A549 (cell line): ENCODE results near the gene TMEM51. TPM values are rescaled to one million over a fixed set of nuclear protein-coding genes. Genes with fewer than 3 reads are reported as not detected.
A peak's percentile ranks its signal among the peaks of the same experiment; 100 is the strongest.

ENCODE experiments used
- ATAC-seq, 2 experiments: fragments of 200-7000 bp in 1 of 2; fragments of >200 bp in 1 of 2; cut with Nextera tagmentation in 1 of 2; cut with Tn5 transposase in 1 of 2; 3 replicates each; pipeline versions ENCODE4 v1.8.0 to v1.9.1; 2018 to 2020; ENCODE audit warnings: mild to moderate bottlenecking in 1 of 2, moderate library complexity in 1 of 2
- CTCF ChIA-PET: fragments of 300-600 bp; sonication (Branson Sonifier 250); formaldehyde crosslinking; extraction: SDS; loops from one replicate; lab custom pipeline; 2021; ENCODE audit warnings: antibody characterized with exemption, inconsistent platforms; lab: Yijun Ruan, JAX
- POLR2A ChIA-PET: fragments of 350-600 bp; formaldehyde crosslinking; extraction: SDS; loops from one replicate; lab custom pipeline; 2021; ENCODE audit warnings: antibody characterized with exemption, inconsistent platforms; lab: Yijun Ruan, JAX
- DNase-seq, 2 experiments: peaks; one replicate each; pipeline versions ENCODE4 v3.0.0 to v3.0.0-alpha.2; 2011 to 2016; ENCODE audit warnings: low read depth in 1 of 2, low spot score in 1 of 2
- FAIRE-seq: peaks from 2 replicates; lab custom pipeline; 2011; peaks lifted over from hg19 to GRCh38; lab: Jason Lieb, UNC
- H3K27ac ChIP-seq, 2 experiments: fragments of >200 bp; sonication (Bioruptor Twin); formaldehyde crosslinking; 3 replicates each; pipeline ENCODE4 v1.5.1; 2016 to 2017
- H3K4me1 ChIP-seq: fragments of >200 bp; sonication (Bioruptor Twin); formaldehyde crosslinking; 3 replicates; pipeline ENCODE4 v1.6.1; 2016
- H3K4me2 ChIP-seq: fragments of >200 bp; sonication (Bioruptor Twin); formaldehyde crosslinking; 3 replicates; pipeline ENCODE4 v1.6.1; 2016
- H3K4me3 ChIP-seq: fragments of >200 bp; sonication (Bioruptor Twin); formaldehyde crosslinking; 3 replicates; pipeline ENCODE4 v1.5.1; 2016
- H3K9me3 ChIP-seq: fragments of >200 bp; sonication (Bioruptor Twin); formaldehyde crosslinking; 3 replicates; pipeline ENCODE4 v1.6.1; 2016
- CBX2 ChIP-seq: fragments of 200-600 bp; sonication (generic); IDR thresholded peaks from 2 replicates; pipeline ENCODE4 v1.6.1; 2016; ENCODE audit warnings: low read depth, mild to moderate bottlenecking, borderline replicate concordance
- CEBPB ChIP-seq, 2 experiments: fragments of >200 bp in 1 of 2; sonication (Bioruptor Twin) in 1 of 2; formaldehyde crosslinking in 1 of 2; IDR thresholded peaks; 2 replicates each; pipeline ENCODE4 v1.6.1; 2012 to 2016
- EHF ChIP-seq: fragments of 250-450 bp; sonication (Bioruptor Pico); IDR thresholded peaks from 2 replicates; pipeline ENCODE4 v1.5.0; 2020; ENCODE audit warnings: mild to moderate bottlenecking
- EHMT2 ChIP-seq: fragments of 200-600 bp; sonication (generic); IDR thresholded peaks from 2 replicates; pipeline ENCODE4 v1.6.1; 2016; ENCODE audit warnings: antibody characterized with exemption, low read depth, mild to moderate bottlenecking, moderate library complexity
- ESRRA ChIP-seq: fragments of 150-350 bp; IDR thresholded peaks from 2 replicates; pipeline ENCODE4 v1.6.1; 2014; ENCODE audit warnings: mild to moderate bottlenecking, low read length, borderline replicate concordance
- FOSB ChIP-seq: fragments of 250-450 bp; sonication (Bioruptor Pico); IDR thresholded peaks from 2 replicates; pipeline ENCODE4 v1.5.0; 2020; ENCODE audit warnings: mild to moderate bottlenecking, moderate library complexity
- FOXS1 ChIP-seq: fragments of 250-450 bp; sonication (Bioruptor Pico); IDR thresholded peaks from 2 replicates; pipeline ENCODE4 v1.5.0; 2020; ENCODE audit warnings: mild to moderate bottlenecking, moderate library complexity
- GATA3 ChIP-seq: IDR thresholded peaks from 2 replicates; pipeline ENCODE4 v1.6.1; 2012; ENCODE audit warnings: borderline replicate concordance
- HDAC2 ChIP-seq: fragments of 200-600 bp; sonication (generic); IDR thresholded peaks from 2 replicates; pipeline ENCODE4 v1.6.1; 2016
- HOXA7 ChIP-seq: fragments of 250-450 bp; sonication (Bioruptor Pico); IDR thresholded peaks from 2 replicates; pipeline ENCODE4 v1.5.0; 2020; ENCODE audit warnings: mild to moderate bottlenecking, moderate library complexity
- HOXB5 ChIP-seq: fragments of 250-450 bp; sonication (Bioruptor Pico); IDR thresholded peaks from 2 replicates; pipeline ENCODE4 v1.5.0; 2020; ENCODE audit warnings: mild to moderate bottlenecking, moderate library complexity
- KDM5A ChIP-seq: fragments of 200-600 bp; sonication (generic); IDR thresholded peaks from 2 replicates; pipeline ENCODE4 v1.6.1; 2016; ENCODE audit warnings: antibody characterized with exemption, mild to moderate bottlenecking
- MAFK ChIP-seq: fragments of 450-650 bp; IDR thresholded peaks from 2 replicates; pipeline ENCODE4 v1.6.1; 2014; ENCODE audit not compliant: partially characterized antibody
- NPAS2 ChIP-seq: fragments of 250-450 bp; sonication (Bioruptor Pico); IDR thresholded peaks from 2 replicates; pipeline ENCODE4 v1.8.0; 2022; ENCODE audit warnings: mild to moderate bottlenecking, moderate library complexity, borderline replicate concordance
- NR3C1 ChIP-seq: fragments of >200 bp; sonication (Bioruptor Twin); formaldehyde crosslinking; IDR thresholded peaks from 3 replicates; pipeline ENCODE4 v1.6.1; 2017
- POLR2AphosphoS2 ChIP-seq: conservative IDR thresholded peaks from 2 replicates; pipeline ENCODE4 v1.6.1; 2012; ENCODE audit warnings: low read length, improper control_type of control experiment, inconsistent platforms
- RARB ChIP-seq: fragments of 250-450 bp; sonication (Bioruptor Pico); IDR thresholded peaks from 2 replicates; pipeline ENCODE4 v1.8.0; 2021; ENCODE audit warnings: mild to moderate bottlenecking, moderate library complexity
- RCOR1 ChIP-seq: fragments of 150-350 bp; IDR thresholded peaks from 2 replicates; pipeline ENCODE4 v1.6.1; 2014; ENCODE audit warnings: antibody characterized with exemption, low read length, low read depth
- RFX5 ChIP-seq: fragments of 450-650 bp; IDR thresholded peaks from 2 replicates; pipeline ENCODE4 v1.7.1; 2014; ENCODE audit warnings: antibody characterized with exemption, mild to moderate bottlenecking, moderate library complexity
- RNF2 ChIP-seq: fragments of 200-600 bp; sonication (generic); IDR thresholded peaks from 2 replicates; pipeline ENCODE4 v1.6.1; 2016; ENCODE audit warnings: low read depth, mild to moderate bottlenecking, antibody characterized with exemption, moderate library complexity, borderline replicate concordance
- SMC3 ChIP-seq: fragments of >200 bp; sonication (Bioruptor Twin); formaldehyde crosslinking; IDR thresholded peaks from 3 replicates; pipeline ENCODE4 v1.6.1; 2018; ENCODE audit warnings: inconsistent platforms
- SREBF2 ChIP-seq: fragments of 450-650 bp; IDR thresholded peaks from 2 replicates; pipeline ENCODE4 v1.6.1; 2014; ENCODE audit warnings: mild to moderate bottlenecking, moderate library complexity
- TFCP2L1 ChIP-seq: fragments of 250-450 bp; sonication (Bioruptor Pico); IDR thresholded peaks from 2 replicates; pipeline ENCODE4 v1.5.0; 2021; ENCODE audit warnings: mild to moderate bottlenecking
- TP53 ChIP-seq: fragments of 250-450 bp; sonication (Bioruptor Pico); IDR thresholded peaks from 2 replicates; pipeline ENCODE4 v1.5.0; 2021; ENCODE audit warnings: mild to moderate bottlenecking, moderate library complexity
- ZC3H11A ChIP-seq: fragments of 450-650 bp; IDR thresholded peaks from 2 replicates; pipeline ENCODE4 v1.6.1; 2014; ENCODE audit warnings: antibody characterized with exemption, mild to moderate bottlenecking
- ZNF302 ChIP-seq: fragments of 250-450 bp; sonication (Bioruptor Pico); IDR thresholded peaks from 2 replicates; pipeline ENCODE4 v1.9.0; 2021; ENCODE audit warnings: inconsistent platforms, mild to moderate bottlenecking, moderate library complexity
- ZSCAN20 ChIP-seq: fragments of 250-450 bp; sonication (Bioruptor Pico); IDR thresholded peaks from 2 replicates; pipeline ENCODE4 v1.8.0; 2022; ENCODE audit warnings: mild to moderate bottlenecking, moderate library complexity
- WGBS: methylation state at CpG from one replicate; pipeline ENCODE4 v1.1.6; 2017; ENCODE audit errors: missing lambda C conversion rate; 5-methylcytosine and 5-hydroxymethylcytosine counted together
- polyA plus RNA-seq, 4 experiments: library from polyadenylated mRNA; depleted of rRNA in 3 of 4; stranded (reverse); fragments of >200 nt; fragmentation: RNase III in 1 of 4; extraction: RNeasy Plus Mini Kit Qiagen cat#74134 plus additional on column Dnase treatment in 1 of 4; gene quantifications; 2 replicates in 3 of 4; 3 replicates in 1 of 4; pipeline ENCODE4 v1.2.3, GENCODE V29; 2011 to 2017
- TF ChIP-seq, protein P1 (sequence below): IDR thresholded peaks from 2 replicates; pipeline ENCODE4 v1.6.1; 2012
- TF ChIP-seq, protein P2 (sequence below): fragments of >200 bp; sonication (Bioruptor Twin); formaldehyde crosslinking; IDR thresholded peaks from 2 replicates; pipeline ENCODE4 v1.6.1; 2016
- TF ChIP-seq, protein P3 (sequence below): fragments of 450-650 bp; IDR thresholded peaks from 2 replicates; pipeline ENCODE4 v1.6.1; 2014; ENCODE audit warnings: antibody characterized with exemption
- TF ChIP-seq, protein P4 (sequence below): fragments of 250-450 bp; sonication (Bioruptor Pico); IDR thresholded peaks from 2 replicates; pipeline ENCODE4 v1.5.0; 2020; ENCODE audit warnings: low read depth, mild to moderate bottlenecking, moderate library complexity

TMEM51 gene
- polyA plus RNA-seq, 2 of the 4 experiments (the other 2 are of a cell fraction) = 20.0 to 22.8 TPM

DNA sequence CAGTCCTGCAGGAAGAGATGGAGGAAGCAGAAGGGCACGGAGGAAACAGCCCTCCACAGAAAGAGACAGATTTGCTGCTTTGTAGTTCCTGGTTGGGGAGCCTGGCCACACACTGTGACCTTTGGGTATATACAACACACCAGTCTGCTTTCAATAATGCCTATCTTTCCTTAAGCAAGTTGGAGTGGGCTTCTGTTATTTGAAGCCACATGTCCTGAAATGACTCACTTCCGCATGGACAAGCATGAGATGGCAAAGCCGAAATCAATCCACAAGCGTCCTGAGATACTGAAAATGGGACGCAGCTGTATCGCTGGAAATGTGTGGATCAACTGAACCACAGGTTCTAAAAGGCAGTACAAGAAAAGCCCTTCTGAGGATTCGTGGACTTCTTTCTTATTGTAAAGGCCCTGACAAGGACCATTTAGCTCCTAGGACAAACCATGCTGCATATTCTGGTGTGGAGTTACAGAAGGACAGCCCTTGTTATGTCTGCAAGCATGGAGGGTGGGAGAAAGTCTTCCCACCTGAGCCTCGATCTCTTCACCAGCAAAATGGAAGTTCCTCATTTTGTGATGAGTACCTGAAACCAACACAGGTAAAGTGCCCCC, 70.8 kb downstream of the TMEM51 start:
- Histone ChIP-seq H3K4me2 (no peak overlapping the region), H3K4me3 (no peak overlapping the region), H3K4me1 (0 out of 3 replicates have a peak, but pooled peaks cover 3% of the 10 kb centered on the region), H3K9me3 (no peaks in the 10 kb centered on the region), H3K27ac (peak overlapping the region in 1 of 2 experiments; percentile 33; a peak in 1 of 6 replicates)
- FAIRE-seq = no peak
- no peak for DNase-seq
- ChIA-PET CTCF (interaction anchor here (1.6 kb wide), 1 partner anchor 72 kb away, joined by 5 read pairs; no protein-coding TSS in a partner anchor), POLR2A (no interaction called here)
- TF ChIP-seq, protein P1, sequence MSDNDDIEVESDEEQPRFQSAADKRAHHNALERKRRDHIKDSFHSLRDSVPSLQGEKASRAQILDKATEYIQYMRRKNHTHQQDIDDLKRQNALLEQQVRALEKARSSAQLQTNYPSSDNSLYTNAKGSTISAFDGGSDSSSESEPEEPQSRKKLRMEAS = no peak
- TF ChIP-seq TFCP2L1 (CRISPR knock-in tag) = no peak
- TF ChIP-seq, protein P2, sequence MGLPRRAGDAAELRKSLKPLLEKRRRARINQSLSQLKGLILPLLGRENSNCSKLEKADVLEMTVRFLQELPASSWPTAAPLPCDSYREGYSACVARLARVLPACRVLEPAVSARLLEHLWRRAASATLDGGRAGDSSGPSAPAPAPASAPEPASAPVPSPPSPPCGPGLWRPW = no peak
- TF ChIP-seq GATA3 = no peak
- no peak for TF ChIP-seq EHF
- no peak for TF ChIP-seq CEBPB (IDR thresholded peaks at IDR 0.05)
- TF ChIP-seq, protein P3, sequence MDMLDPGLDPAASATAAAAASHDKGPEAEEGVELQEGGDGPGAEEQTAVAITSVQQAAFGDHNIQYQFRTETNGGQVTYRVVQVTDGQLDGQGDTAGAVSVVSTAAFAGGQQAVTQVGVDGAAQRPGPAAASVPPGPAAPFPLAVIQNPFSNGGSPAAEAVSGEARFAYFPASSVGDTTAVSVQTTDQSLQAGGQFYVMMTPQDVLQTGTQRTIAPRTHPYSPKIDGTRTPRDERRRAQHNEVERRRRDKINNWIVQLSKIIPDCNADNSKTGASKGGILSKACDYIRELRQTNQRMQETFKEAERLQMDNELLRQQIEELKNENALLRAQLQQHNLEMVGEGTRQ = no peak
- no peak for TF ChIP-seq ZC3H11A
- no peak for TF ChIP-seq KDM5A
- TF ChIP-seq CBX2 = no peak
- TF ChIP-seq EHMT2 = no peak
- no peak for TF ChIP-seq HDAC2
- no peak for TF ChIP-seq POLR2AphosphoS2
- TF ChIP-seq, protein P4, sequence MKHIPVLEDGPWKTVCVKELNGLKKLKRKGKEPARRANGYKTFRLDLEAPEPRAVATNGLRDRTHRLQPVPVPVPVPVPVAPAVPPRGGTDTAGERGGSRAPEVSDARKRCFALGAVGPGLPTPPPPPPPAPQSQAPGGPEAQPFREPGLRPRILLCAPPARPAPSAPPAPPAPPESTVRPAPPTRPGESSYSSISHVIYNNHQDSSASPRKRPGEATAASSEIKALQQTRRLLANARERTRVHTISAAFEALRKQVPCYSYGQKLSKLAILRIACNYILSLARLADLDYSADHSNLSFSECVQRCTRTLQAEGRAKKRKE (CRISPR knock-in tag) = no peak
- no peak for TF ChIP-seq NPAS2 (CRISPR knock-in tag)
- TF ChIP-seq RCOR1 = no peak
- TF ChIP-seq SREBF2 = no peak
- TF ChIP-seq MAFK = no peak
- no peak for TF ChIP-seq TP53 (CRISPR knock-in tag)
- WGBS = 93% methylated on average over 8 of the region's 8 CpGs
- no peak for ATAC-seq

DNA sequence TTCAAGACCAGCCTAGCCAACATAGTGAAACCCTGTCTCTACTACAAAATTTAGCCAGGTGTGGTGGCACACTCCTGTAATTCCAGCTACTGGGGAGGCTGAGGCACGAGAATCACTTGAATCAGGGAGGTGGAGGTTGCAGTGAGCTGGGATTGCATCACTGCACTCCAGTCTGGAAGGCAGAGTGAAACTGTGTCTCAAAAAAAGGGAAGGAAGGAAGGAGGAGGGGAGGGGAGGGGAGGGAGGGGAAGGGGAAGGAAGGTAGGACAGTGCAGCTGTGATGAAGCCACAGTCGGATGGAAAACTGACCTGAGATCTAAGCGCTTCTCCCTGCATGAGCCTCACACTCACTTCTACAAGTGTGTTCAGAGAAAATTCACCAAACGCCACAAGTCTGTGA, 71.4 kb downstream of the TMEM51 start:
- no peak overlapping the region for H3K4me3 ChIP-seq
- WGBS = 100% methylated on average over 4 of the region's 4 CpGs
- DNase-seq (no peak), ATAC-seq (no peak), FAIRE-seq (no peak)
- H3K9me3 ChIP-seq = no peaks in the 10 kb centered on the region
- ChIA-PET CTCF (interaction anchor here (1.6 kb wide), 1 partner anchor 73 kb away, joined by 5 read pairs; no protein-coding TSS in a partner anchor), POLR2A (no interaction called here)
- no peak overlapping the region for H3K4me2 ChIP-seq
- peak overlapping the region in 1 of 2 experiments; percentile 33; a peak in 1 of 6 replicates for H3K27ac ChIP-seq
- 0 out of 3 replicates have a peak, but pooled peaks cover 3% of the 10 kb centered on the region for H3K4me1 ChIP-seq
- no peak for TF ChIP-seq RNF2
- no peak for TF ChIP-seq NR3C1
- no peak for TF ChIP-seq EHF
- TF ChIP-seq, protein P2 = no peak
- no peak for TF ChIP-seq ZNF302 (CRISPR knock-in tag)
- TF ChIP-seq ESRRA = no peak
- no peak for TF ChIP-seq FOXS1
- no peak for TF ChIP-seq RARB (CRISPR knock-in tag)
- TF ChIP-seq ZC3H11A = no peak
- no peak for TF ChIP-seq HOXA7 (CRISPR knock-in tag)
- no peak for TF ChIP-seq RFX5
- TF ChIP-seq SMC3 = no peak
- TF ChIP-seq, protein P3 = no peak
- no peak for TF ChIP-seq FOSB (CRISPR knock-in tag)
- no peak for TF ChIP-seq ZSCAN20 (CRISPR knock-in tag)
- TF ChIP-seq HOXB5 (CRISPR knock-in tag) = no peak
- no peak for TF ChIP-seq RCOR1
